Panc1 (cell line): ENCODE results near the gene POTEF. TPM values are rescaled to one million over a fixed set of nuclear protein-coding genes. Genes with fewer than 3 reads are reported as not detected.
"Not testable (repeated sequence)": the region's sequence is repeated elsewhere in the genome, so short reads cannot be mapped to it uniquely, and the experiment has no call there.

ENCODE experiments used
- ATAC-seq: fragments of 200-7000 bp; cut with Tn5 transposase; 2 replicates; pipeline ENCODE4 v1.9.1; 2020; ENCODE audit warnings: mild to moderate bottlenecking, moderate library complexity
- BruUV-seq: library from RNA; stranded (reverse); fragments of 400-500 nt; replicated peaks from 2 replicates; lab custom pipeline; 2021; lab: Mats Ljungman, UMichigan
- CTCF ChIA-PET: fragments of 300-600 bp; sonication (Branson Sonifier 250); formaldehyde crosslinking; loops from one replicate; lab custom pipeline; 2022; ENCODE audit warnings: antibody characterized with exemption; lab: Charles Lee
- POLR2A ChIA-PET: fragments of 300-600 bp; sonication (Branson Sonifier 250); formaldehyde crosslinking; loops from one replicate; lab custom pipeline; 2022; ENCODE audit warnings: antibody characterized with exemption; lab: Charles Lee
- DNase-seq: peaks from one replicate; pipeline ENCODE4 v3.0.0-alpha.2; 2010; ENCODE audit warnings: low read depth, low spot score
- H3K27ac ChIP-seq: 2 replicates; pipeline ENCODE4 v1.5.1; 2011; ENCODE audit warnings: mild to moderate bottlenecking, low read length, inconsistent platforms
- H3K27me3 ChIP-seq: fragments of 200-500 bp; sonication (Bioruptor generic); 2 replicates; pipeline ENCODE4 v1.6.0; 2014; ENCODE audit warnings: low read length, inconsistent platforms; ENCODE audit not compliant: control insufficient read depth, insufficient read depth
- H3K36me3 ChIP-seq: fragments of 200-500 bp; sonication (Bioruptor generic); 2 replicates; pipeline ENCODE4 v1.5.1; 2014; ENCODE audit warnings: inconsistent platforms, mild to moderate bottlenecking, low read length, moderate library complexity; ENCODE audit not compliant: control insufficient read depth, insufficient read depth
- H3K4me1 ChIP-seq: 2 replicates; pipeline ENCODE4 v1.5.1; 2011; ENCODE audit warnings: inconsistent platforms, mild to moderate bottlenecking, low read length, moderate library complexity; ENCODE audit not compliant: control insufficient read depth, insufficient read depth
- H3K4me3 ChIP-seq, 2 experiments: 2 replicates each; pipeline ENCODE4 v1.5.1; 2011 to 2012; ENCODE audit warnings: low read depth in 2 of 2, low read length in 2 of 2, mild to moderate bottlenecking in 2 of 2, inconsistent platforms in 1 of 2, moderate library complexity in 1 of 2
- H3K9me3 ChIP-seq: fragments of 200-500 bp; sonication (Bioruptor generic); 2 replicates; pipeline ENCODE4 v1.5.1; 2014; ENCODE audit warnings: low read depth, mild to moderate bottlenecking, inconsistent platforms, low read length, moderate library complexity; ENCODE audit not compliant: control insufficient read depth, insufficient read depth
- CTCF ChIP-seq: fragments of 450-650 bp; IDR thresholded peaks from 2 replicates; pipeline ENCODE4 v1.5.1; 2017; ENCODE audit warnings: mild to moderate bottlenecking
- REST ChIP-seq, 2 experiments: IDR thresholded peaks; 2 replicates each; pipeline ENCODE4 v1.6.1; 2011 to 2012; ENCODE audit warnings: low read depth in 2 of 2, control low read depth in 1 of 2, low read length in 1 of 2, mild to moderate bottlenecking in 1 of 2, moderate library complexity in 1 of 2; ENCODE audit not compliant: insufficient read depth in 1 of 2
- in situ Hi-C: cut with HindIII; loops from 2 replicates; pipeline ENCODE4 v1.10.0; 2016; ENCODE audit warnings: low sequenced_read_pairs, low pct_unique_long_range_greater_than_20kb
- intact Hi-C: fragments of 100-400 bp; cut with micrococcal nuclease; formaldehyde crosslinking; loops from one replicate; pipeline ENCODE4 v1.10.0; 2022; ENCODE audit not compliant: unreplicated experiment
- total RNA-seq: library from RNA; stranded (reverse); gene quantifications from one replicate; pipeline ENCODE4 v1.2.1, GENCODE V29; 2021; ENCODE audit not compliant: unreplicated experiment

The POTEF gene
- total RNA-seq, 1 experiment from 2014 or later: 7.2 TPM

GRCh38 chr2:130052376-130052775, 76.6 kb downstream of the POTEF start:
- POLR2A ChIA-PET, H3K4me3 ChIP-seq, H3K27ac ChIP-seq, intact Hi-C loops, H3K4me1 ChIP-seq, DNase-seq, H3K27me3 ChIP-seq, H3K9me3 ChIP-seq, CTCF ChIA-PET, H3K36me3 ChIP-seq, BruUV-seq, in situ Hi-C loops, ATAC-seq: not testable (repeated sequence)

- H3K4me1 ChIP-seq, H3K4me3 ChIP-seq, intact Hi-C loops, POLR2A ChIA-PET, in situ Hi-C loops, DNase-seq, BruUV-seq, H3K27me3 ChIP-seq, CTCF ChIA-PET, ATAC-seq, H3K36me3 ChIP-seq, H3K9me3 ChIP-seq, H3K27ac ChIP-seq: not testable (repeated sequence)
- peak; percentile 41 to 61; a peak in 2 of 4 replicates for TF ChIP-seq REST (IDR thresholded peaks at IDR 0.05; ENCODE audit: insufficient read depth in 1 of 2, low read depth in 2 of 2, low read length in 1 of 2)
These were observed 80.6 kb downstream of the POTEF start for GRCh38 chr2:130048422-130048821.

- BruUV-seq, H3K4me3 ChIP-seq, H3K27ac ChIP-seq, CTCF ChIA-PET, H3K36me3 ChIP-seq, in situ Hi-C loops, ATAC-seq, H3K27me3 ChIP-seq, intact Hi-C loops, H3K9me3 ChIP-seq, H3K4me1 ChIP-seq, DNase-seq, POLR2A ChIA-PET: not testable (repeated sequence)
These were observed 90.8 kb downstream of the POTEF start for GRCh38 chr2:130038265-130038603.

GRCh38 chr2:130025931-130026330, 103.1 kb downstream of the POTEF start:
- H3K9me3 ChIP-seq, H3K36me3 ChIP-seq, POLR2A ChIA-PET, H3K4me3 ChIP-seq, in situ Hi-C loops, H3K27me3 ChIP-seq, BruUV-seq, H3K27ac ChIP-seq, intact Hi-C loops, CTCF ChIA-PET, ATAC-seq, H3K4me1 ChIP-seq, DNase-seq: not testable (repeated sequence)
- TF ChIP-seq CTCF: peak; percentile 4; the same call in 1 of the 2 replicates

Other genes with a start within 250 kb of the POTEF start
- gene RAB6C, start 149.6 kb downstream of the POTEF start, total RNA-seq: 0.13 TPM
- gene CCDC74B, start 15.9 kb upstream of the POTEF start, total RNA-seq: 9.8 TPM
- 89.0 TPM for gene SMPD4, start 52.4 kb upstream of the POTEF start, total RNA-seq
- 305 TPM for gene MZT2B, start 53.0 kb upstream of the POTEF start, total RNA-seq
- not detected for gene TUBA3E, start 69.2 kb upstream of the POTEF start, total RNA-seq
- 104 TPM for gene IMP4, start 213.7 kb upstream of the POTEF start, total RNA-seq
- 35.3 TPM for gene PTPN18, start 226.8 kb upstream of the POTEF start, total RNA-seq